K562 (cell line): Measurements from ENCODE around the gene KBTBD3.

ENCODE experiments used
- CBX5 ChIP-seq: IDR thresholded peaks from 2 replicates; pipeline ENCODE4 v1.6.1; 2014; ENCODE audit warnings: low read depth, borderline replicate concordance
- CTCF ChIP-seq, 3 experiments: IDR thresholded peaks in 2 of 3; conservative IDR thresholded peaks in 1 of 3; 2 replicates each; pipeline ENCODE4 v1.5.1; 2011 to 2012; ENCODE audit warnings: low read length in 3 of 3, mild to moderate bottlenecking in 3 of 3, control low read depth in 2 of 3, improper control_type of control experiment in 1 of 3, inconsistent platforms in 1 of 3, low read depth in 1 of 3, mixed read lengths in 1 of 3, moderate library complexity in 1 of 3; ENCODE audit not compliant: insufficient read depth in 2 of 3
- GATAD2A ChIP-seq: fragments of 450-650 bp; IDR thresholded peaks from 2 replicates; pipeline ENCODE4 v1.6.1; 2017
- HDAC2 ChIP-seq: fragments of 450-650 bp; IDR thresholded peaks from 2 replicates; pipeline ENCODE4 v1.6.1; 2016; ENCODE audit warnings: mild to moderate bottlenecking
- HNRNPUL1 ChIP-seq: fragments of 200-400 bp; formaldehyde crosslinking; IDR thresholded peaks from 2 replicates; pipeline ENCODE4 v1.6.1; 2017; ENCODE audit warnings: low read length
- KAT8 ChIP-seq: fragments of 450-650 bp; IDR thresholded peaks from 2 replicates; pipeline ENCODE4 v1.6.1; 2016; ENCODE audit warnings: low read depth, mild to moderate bottlenecking
- PATZ1 ChIP-seq: fragments of 250-450 bp; sonication (Bioruptor Pico); IDR thresholded peaks from 2 replicates; pipeline ENCODE4 v1.5.0; 2020; ENCODE audit warnings: mild to moderate bottlenecking, borderline replicate concordance
- POLR2A ChIP-seq: fragments of 450-650 bp; conservative IDR thresholded peaks from 2 replicates; pipeline ENCODE4 v1.6.1; 2016
- YY1 ChIP-seq, 3 experiments: IDR thresholded peaks; 2 replicates each; pipeline ENCODE4 v1.6.1; 2011; ENCODE audit warnings: low read length in 2 of 3, mild to moderate bottlenecking in 2 of 3, moderate library complexity in 2 of 3, borderline replicate concordance in 1 of 3, control low read depth in 1 of 3, low read depth in 1 of 3; ENCODE audit not compliant: insufficient read depth in 3 of 3, insufficient replicate concordance in 2 of 3, control insufficient read depth in 1 of 3, insufficient read length in 1 of 3; ENCODE audit errors: extremely low read depth in 1 of 3
- ZNF232 ChIP-seq: sonication (generic); formaldehyde crosslinking; IDR thresholded peaks from 2 replicates; pipeline ENCODE4 v1.8.0; 2022; ENCODE audit warnings: mild to moderate bottlenecking, missing genetic modification reagents
- ZNF253 ChIP-seq: fragments of 250-450 bp; sonication (Bioruptor Pico); conservative IDR thresholded peaks from 2 replicates; pipeline ENCODE4 v1.6.1; 2021; ENCODE audit warnings: mild to moderate bottlenecking

GRCh38 chr11:106061954-106062949 lies 14.9 kb downstream of the KBTBD3 start:
- TF ChIP-seq PATZ1 (CRISPR knock-in tag), result no peak
- no peak for TF ChIP-seq ZNF253
- TF ChIP-seq KAT8, result no peak
- TF ChIP-seq ZNF232 (CRISPR knock-in tag), result no peak
- TF ChIP-seq CTCF (IDR thresholded peaks at IDR 0.05 in 2 of 3, conservative IDR thresholded peaks at IDR 0.05 in 1 of 3; ENCODE audit: insufficient read depth in 2 of 3, low read depth in 1 of 3, low read length in 3 of 3), result no peak
- TF ChIP-seq HNRNPUL1, result no peak
- no peak for TF ChIP-seq YY1 (IDR thresholded peaks at IDR 0.05; ENCODE audit: borderline replicate concordance in 1 of 3, control insufficient read depth in 1 of 3, extremely low read depth in 1 of 3, insufficient read depth in 3 of 3, insufficient read length in 1 of 3, insufficient replicate concordance in 2 of 3, low read depth in 1 of 3, low read length in 2 of 3)
- TF ChIP-seq HDAC2, result no peak
- TF ChIP-seq CBX5, result no peak
- no peak for TF ChIP-seq GATAD2A
- TF ChIP-seq POLR2A, result no peak
